Measurements from ENCODE around the gene LAMA3. TPM values are rescaled to one million over a fixed set of nuclear protein-coding genes. Genes with fewer than 3 reads are reported as not detected.

LAMA3 gene
- total RNA-seq, 1 experiment from 2014 or later = 2.9 TPM

- no peak for DNase-seq (ENCODE audit: low read depth)
Measured at GRCh38 chr18:23765931-23766330, 76.7 kb downstream of the LAMA3 start.

- DNase-seq (ENCODE audit: low read depth) = peak; percentile 28
Measured at GRCh38 chr18:23772327-23773024, 83.2 kb downstream of the LAMA3 start.

DNA sequence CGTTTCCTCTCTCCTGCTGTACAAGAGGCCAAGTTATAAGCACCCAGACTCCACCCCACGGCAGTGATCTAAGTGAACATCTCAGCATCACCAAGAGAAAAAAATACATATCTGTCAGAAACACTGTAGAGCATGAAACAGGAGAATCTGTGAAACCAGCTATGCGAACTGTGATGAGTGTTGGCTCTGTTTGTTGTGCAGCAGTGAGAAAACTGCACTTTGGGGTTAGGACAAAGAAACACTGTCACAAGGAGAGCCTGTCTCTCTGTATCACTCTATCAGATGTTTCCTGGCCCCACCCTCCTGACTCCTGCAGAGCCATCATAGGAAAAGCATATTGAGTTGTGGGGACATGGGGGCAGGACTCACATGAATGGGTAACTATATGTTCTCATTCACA, 87.1 kb downstream of the LAMA3 start:
- no peak for DNase-seq (ENCODE audit: low read depth)

GRCh38 chr18:23778828-23779227, 89.6 kb downstream of the LAMA3 start:
- DNase-seq (ENCODE audit: low read depth) = no peak

DNA sequence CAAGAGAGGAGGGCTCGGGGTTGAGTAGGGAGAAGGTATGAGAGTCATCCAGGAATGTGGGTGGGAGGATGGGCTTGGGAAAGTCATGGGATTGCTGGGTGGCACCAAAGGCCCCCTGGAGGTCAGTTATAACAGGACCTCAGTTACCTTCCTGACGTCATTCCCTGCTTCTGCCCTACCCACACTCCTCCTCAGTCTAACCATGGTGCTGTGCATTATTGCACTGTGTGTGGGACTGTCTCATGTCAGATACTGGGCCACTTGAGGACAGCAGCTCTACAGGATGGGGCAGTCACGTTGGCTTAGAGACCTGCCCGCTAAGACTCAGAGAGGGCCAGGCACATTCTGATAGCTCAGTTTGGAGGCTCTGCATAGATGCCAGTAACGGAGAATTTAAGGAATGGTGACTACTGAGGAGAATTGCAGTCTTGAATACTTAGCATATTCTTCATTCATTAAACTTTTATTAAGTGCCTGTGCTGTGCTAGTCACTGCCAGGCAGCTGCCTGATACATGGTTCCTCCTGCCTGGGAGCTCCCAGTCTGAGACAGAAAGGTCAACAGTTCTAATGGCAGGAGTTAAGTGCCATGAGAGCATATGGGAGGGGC, 90.5 kb downstream of the LAMA3 start:
- no peak for DNase-seq (ENCODE audit: low read depth)

GRCh38 chr18:23784832-23785245, 95.6 kb downstream of the LAMA3 start:
- DNase-seq (ENCODE audit: low read depth) = peak; percentile 69

GRCh38 chr18:23793051-23793450, 103.8 kb downstream of the LAMA3 start:
- no peak for DNase-seq (ENCODE audit: low read depth)

DNA sequence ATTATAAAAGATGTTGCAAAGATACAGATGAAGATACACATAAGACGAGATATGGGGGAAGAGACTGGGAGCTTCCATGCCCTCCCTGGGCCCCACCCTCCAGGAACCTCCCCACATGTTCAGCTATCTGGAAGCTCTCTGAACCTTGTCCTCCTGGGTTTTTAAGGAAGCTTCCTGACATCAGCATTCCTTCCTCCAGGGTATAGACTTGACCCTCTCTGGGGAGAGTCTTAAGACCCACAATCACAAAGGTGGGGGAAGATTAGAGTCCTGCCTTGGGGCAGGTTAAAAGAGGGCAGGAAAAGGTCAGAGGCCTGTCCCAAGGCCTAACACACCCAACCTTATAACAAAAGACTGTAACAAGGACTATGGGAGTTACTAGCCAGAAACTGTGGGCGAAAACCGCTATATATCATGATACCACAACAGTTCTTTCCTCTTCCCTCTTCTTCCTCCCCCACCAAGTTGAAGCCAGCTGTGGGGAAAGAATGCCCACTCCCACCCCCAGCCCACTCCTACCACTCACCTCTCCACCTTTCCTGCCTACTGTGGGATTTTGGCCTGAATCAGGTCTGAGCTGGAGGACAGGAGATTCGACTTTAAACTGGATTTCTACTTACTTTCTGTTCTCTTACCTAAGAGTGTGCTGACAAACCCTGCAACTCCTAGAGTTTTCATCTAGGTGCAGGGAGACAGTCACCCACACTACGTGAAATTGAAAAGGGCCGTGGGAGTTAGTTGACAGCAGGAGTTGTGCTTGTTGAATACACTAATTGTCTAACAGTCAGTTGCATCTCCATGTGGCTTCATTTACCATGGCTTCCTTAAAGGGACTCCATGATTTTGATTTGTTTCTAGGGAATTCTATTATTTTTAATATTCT, 105.0 kb downstream of the LAMA3 start:
- no peak for DNase-seq (ENCODE audit: low read depth)

GRCh38 chr18:23798249-23798648, 109.0 kb downstream of the LAMA3 start:
- DNase-seq (ENCODE audit: low read depth) = peak; percentile 13

DNA sequence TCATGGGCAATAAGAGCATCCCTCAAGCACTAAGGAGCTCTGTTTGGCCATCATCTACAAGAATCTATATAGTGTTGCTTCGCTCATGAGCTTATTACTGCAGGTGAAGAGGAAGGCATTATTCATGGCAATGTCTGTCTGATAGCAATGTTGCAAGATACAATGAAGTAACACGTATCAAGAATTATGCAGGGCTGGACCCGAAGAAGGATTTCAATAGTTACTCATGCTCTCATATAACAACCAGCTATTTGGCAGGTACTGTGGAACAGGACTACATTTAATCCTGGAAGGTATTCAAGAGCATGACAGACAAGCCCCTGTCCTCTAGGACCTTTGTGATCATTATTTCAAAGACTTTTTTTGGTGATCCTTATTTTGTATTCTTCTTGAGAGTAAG, 109.6 kb downstream of the LAMA3 start:
- no peak for DNase-seq (ENCODE audit: low read depth)

- DNase-seq (ENCODE audit: low read depth) = no peak
Measured at GRCh38 chr18:23799540-23799939, 110.3 kb downstream of the LAMA3 start.

DNA sequence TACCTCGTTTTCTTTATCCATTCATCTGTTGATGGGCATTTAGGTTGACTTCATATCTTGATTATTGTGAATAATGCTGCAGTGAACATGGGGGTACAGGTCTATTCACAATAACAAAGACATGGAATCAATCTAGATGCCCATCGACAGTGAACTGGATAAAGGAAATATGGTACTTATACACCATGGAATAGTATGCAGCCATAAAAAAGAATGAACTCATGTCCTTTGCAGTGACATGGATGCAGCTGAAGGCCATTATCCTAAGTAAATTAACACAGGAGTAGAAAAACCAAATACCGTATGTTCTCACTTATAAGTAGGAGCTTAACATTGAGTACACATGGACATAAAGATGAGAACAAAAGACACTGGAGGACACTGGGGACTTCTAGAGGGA, 111.6 kb downstream of the LAMA3 start:
- no peak for DNase-seq (ENCODE audit: low read depth)

DNA sequence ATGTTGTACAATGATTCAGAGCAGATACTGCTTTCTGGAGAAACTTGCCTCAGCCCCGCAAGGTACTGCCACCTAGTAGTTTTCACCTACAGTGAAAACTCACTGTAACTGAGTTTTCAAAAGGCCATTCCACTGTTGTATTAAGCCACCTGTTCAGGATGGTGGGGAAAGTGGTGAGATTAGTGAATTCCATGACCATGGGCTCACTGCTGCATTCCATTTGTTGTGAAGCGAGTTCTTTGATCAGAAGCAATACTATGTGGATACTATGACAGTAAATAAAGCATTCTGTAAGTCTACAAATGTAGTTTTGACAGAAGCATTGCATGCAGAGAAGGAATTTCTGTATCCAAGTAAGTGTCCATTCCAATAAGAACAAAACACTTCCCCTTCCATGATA, 113.6 kb downstream of the LAMA3 start:
- DNase-seq (ENCODE audit: low read depth) = no peak

DNA sequence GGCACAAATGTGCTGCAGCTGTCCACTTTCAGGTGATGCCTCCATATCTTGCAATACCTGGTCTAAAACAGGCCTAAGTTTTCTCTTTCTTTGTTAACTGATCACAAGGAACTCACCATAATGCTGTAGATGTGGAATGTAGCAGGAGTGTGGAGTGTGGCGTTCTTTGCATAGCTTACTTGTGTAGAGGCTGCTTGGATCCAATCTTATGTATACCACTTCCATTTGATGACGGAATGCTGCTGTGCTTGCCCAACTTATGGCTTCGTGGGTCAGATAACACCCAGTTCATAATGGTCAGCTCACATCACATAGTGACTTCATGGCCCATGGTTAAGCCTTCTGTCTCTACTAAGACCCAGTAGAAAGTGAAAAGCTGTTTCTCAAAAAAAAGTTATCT, 114.5 kb downstream of the LAMA3 start:
- no peak for DNase-seq (ENCODE audit: low read depth)

DNA sequence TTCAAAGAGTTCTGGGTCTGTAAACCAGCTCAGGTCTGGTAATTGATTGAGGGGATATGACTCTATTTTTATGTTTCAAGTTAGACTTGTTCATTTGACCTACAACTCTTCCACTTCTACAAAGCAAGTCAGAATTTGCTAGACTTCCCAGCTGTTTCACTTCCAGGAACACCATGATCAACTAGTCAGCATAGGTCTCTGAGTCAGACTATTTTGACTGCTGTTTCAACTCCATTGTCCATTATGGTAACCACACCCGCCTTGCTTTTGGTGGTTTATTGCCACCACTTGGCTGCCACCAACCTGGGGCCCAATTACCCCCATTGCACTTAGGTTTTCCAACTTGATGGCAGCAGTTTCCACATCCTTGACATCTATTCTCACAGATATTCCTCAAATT, 116.6 kb downstream of the LAMA3 start:
- DNase-seq (ENCODE audit: low read depth) = peak; percentile 51

- no peak for DNase-seq (ENCODE audit: low read depth)
Measured at GRCh38 chr18:23809415-23809814, 120.2 kb downstream of the LAMA3 start.

DNA sequence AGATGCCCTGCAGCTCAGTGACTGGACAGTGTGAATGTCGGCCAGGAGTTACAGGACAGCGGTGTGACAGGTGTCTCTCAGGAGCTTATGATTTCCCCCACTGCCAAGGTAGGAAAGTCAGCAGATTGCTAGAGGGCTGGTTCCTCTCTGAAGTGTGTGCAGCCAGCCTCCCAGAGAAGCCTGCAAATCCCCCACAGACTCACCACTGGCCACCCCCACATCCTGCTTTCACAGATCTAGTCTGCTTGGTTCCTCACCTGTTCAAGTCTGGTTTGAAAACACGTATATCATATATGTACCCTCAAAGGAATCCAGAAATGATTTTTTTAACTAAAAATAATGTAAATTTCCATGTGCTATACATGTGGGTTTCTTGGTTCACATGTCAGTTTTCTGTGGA, 121.1 kb downstream of the LAMA3 start:
- DNase-seq (ENCODE audit: low read depth) = no peak

GRCh38 chr18:23811176-23811575, 121.9 kb downstream of the LAMA3 start:
- DNase-seq (ENCODE audit: low read depth) = no peak

DNA sequence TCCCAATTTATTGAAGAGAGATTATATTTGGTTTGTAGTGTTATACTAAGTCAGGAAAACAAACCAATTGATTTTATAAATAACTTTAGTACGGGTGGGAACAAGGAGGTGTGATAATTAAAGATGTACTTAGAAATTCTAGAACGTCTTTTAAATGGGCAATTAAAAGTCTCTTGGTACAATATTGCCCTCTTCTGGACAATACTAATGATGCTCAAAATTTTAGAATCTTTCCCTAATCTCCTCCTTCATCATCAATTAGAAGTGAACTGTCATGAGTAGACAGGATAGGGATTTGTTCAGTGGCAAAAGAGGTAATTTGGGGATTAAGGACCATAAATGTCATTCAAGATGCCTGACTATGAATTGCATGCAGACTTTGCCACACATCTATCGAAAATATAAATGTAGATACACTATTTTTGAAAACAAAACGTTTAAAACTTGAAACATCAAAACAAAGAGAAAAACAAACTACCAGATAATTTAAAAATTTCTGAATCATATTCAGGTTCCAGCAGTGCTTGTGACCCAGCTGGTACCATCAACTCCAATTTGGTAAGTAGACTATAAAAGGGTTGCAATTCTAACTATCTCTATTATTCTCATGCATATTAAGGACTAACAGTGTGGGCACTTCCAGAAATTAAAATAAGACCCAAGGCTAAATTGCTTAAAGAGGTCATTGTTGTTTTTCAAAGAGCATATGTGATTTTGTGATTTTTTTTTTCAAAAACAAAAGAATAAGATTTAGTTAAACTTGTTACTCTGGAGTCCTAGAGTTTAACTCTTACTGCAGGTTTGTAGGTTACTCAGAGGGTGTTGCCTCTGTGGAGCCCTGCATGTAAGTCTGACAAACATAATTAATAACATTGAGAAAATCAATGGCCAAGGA, 123.5 kb downstream of the LAMA3 start:
- DNase-seq (ENCODE audit: low read depth) = peak; percentile 30

DNA sequence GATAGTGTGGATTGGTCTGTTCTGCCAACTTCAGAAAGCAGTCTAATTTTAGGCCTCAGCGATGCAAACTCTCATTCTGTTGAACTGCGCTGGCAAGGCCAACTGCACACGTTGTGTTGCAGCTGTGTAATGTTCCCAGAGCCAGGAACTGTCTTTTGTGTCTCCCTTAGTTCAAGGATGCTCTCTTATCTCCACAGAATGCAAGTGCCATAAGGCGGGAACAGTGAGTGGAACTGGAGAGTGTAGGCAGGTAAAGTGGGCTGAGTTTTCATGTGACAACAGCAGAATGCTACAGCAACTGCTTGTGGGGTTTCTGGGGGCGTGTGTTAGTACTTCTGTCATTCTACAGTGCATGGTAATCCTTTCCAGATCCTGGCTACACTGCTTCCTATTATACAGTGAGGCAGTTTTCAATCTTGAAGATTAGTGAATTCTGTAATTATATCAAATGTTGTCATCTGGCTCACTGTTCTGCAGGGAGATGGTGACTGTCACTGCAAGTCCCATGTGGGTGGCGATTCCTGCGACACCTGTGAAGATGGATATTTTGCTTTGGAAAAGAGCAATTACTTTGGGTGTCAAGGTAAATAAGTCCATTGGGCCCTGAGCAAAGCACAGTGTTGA, 125.8 kb downstream of the LAMA3 start:
- DNase-seq (ENCODE audit: low read depth) = no peak

GRCh38 chr18:23816021-23816420, 126.8 kb downstream of the LAMA3 start:
- DNase-seq (ENCODE audit: low read depth) = peak; percentile 38
